NCI-H2107 treated with DMSO at 0.1 percent for 48 hours (cell line): Measurements from ENCODE around the gene CEP170B.

Source experiments
- DNase-seq: peaks from one replicate; lab custom pipeline; 2025; ENCODE audit not compliant: unreplicated experiment; lab: John Stamatoyannopoulos, UW

Gene CEP170B

GRCh38 chr14:104866451-104867370 lies 1.6 kb downstream of the CEP170B start:
- no peak for DNase-seq

- DNase-seq: no peak
Observed at GRCh38 chr14:104867371-104868059, 2.4 kb downstream of the CEP170B start.

GRCh38 chr14:104868060-104868740 lies 3.1 kb downstream of the CEP170B start:
- no peak for DNase-seq

DNA sequence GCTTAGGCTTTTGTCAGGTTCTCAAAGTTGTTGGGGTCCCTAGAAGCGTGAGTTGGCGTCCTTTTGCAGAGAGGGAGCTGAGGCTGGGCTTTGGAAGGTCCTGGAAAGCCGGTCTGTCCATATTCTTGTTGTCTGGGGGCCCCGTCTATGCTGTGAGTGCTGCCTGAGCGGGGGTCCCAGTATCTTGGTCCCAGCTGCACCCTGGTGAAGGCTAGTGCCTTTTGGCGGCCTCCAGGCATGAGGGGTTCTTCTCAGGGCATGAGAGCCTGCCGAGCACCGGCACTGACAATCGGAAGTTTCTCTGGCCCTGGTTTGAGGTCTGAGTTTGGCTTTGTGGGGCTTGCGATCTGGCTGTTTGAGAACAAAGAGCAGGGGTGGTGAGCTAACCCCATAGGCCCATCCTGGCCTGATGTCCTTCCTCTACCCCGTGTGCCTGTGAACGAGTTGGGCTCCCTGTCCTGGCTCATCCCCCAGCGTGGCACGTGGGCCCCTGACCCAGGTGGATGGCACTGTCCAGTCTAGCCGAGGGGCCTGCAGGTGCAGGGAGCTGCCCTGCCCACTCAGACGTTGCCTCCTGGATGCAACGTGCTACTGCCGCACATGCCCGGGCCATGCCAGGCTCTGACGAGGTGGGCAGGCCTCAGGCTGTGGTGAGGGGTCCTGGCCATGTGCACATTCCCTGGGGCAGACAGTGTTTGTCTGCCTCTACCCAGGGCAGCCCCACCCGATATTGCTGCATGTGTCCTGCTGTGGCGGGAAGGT lies 3.9 kb downstream of the CEP170B start:
- DNase-seq: no peak

DNA sequence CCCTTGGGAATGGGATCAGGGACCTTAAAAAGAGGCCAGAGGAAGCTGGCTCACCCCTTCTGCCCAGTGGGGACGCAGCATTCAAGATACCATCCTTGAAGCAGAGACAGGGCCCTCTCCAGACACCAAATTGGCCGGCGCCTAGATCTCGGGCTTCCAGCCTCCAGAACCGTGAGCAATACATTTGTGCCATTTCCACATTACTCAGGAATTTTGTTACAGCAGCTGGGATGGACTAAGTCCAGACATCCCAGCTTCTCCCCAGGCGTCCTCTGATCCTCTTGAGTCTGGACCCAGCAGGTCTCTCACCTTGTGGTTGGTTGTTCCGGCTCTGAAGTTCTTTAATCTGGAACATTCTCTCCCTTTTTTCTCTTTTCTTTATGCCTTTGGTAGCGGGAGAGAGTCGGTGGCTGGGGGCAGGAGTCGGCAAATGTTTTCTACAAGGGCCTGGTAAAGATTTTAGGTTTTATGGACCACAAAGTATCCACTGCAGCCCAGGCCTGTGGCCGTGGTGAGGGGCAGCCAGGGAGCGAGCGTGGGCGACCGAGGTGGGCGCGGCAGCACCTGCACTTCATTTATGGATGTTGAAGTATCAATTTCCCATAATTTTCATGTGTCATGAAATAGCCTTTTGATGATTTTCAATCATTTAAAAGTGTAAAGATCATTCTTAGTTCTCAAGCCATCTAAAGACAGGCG lies 4.8 kb downstream of the CEP170B start:
- DNase-seq: no peak

DNA sequence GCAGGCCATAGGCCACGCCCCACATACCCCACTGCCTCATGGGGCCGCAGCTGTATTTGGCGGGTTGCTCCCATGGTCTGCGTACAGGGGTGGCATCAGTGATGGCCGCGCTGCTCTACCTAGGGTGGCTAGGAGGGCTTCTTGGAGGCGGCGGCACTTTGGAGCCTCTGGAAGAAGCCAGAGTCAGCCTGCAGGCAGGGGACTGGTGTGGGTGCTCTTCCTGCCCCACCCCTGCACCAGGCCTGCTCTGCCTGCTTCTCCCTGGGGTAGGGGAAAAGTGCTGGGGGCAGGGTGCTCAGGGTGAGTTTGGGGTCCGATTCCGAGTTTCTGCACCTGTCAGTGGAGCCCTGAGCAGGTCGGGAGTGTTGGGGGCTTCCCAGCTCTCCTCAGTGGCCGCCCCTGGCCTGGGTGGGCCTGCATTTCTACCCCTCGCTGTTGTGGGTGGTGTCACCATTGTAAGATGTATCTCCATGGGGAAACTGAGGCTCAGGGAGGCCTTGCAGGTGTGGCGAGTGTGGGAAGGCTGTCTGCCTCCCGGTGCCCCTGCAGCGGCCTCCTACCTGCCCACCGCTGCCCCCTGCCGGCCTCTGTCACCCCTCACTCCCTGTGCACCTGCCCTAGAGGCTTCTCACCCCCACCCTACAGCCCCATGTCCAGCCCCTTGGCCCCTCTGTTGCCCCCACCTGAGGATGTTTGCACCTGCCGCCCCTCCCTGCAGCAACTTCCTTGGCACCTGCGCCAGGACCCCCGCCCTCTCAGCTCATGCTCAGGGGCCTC lies 5.5 kb downstream of the CEP170B start:
- no peak for DNase-seq

- no peak for DNase-seq
Observed at GRCh38 chr14:104871145-104871655, 6.1 kb downstream of the CEP170B start.

- no peak for DNase-seq
Observed at GRCh38 chr14:104871656-104872468, 6.8 kb downstream of the CEP170B start.

GRCh38 chr14:104872469-104873341 lies 7.6 kb downstream of the CEP170B start:
- DNase-seq: no peak

DNA sequence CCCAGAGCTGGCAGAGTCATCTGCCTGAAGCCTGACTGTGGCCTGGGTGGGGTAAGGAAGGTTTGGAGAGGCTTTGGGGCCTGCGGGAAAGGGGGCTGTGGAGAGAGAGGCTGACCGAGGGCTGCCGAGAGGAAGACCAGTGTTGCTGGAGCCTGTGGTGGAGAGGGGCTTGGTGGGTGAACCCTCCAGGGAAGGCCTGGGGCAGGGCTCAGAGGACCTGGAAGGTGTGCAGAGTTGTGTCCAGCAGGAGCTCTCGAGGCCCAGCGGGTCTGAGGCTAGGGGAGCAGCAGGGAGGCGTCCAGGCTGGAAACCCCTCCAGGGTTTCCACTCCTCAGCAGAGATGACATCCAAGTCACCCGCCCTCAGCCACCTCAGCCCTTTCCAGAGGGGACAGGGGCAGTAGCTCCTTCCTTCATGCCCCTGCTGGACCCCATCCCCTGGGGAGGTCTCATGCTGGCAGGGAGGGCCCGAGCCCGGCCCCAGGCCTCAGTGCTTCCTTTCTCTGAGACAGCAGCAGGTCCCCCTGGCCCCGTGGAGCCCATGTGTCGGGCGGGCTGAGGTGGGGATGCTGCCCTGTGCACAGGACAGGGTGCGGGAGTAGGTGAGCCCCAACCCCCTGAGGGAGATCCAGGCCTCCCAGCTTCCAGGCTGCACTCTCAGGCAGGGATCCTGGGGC lies 8.4 kb downstream of the CEP170B start:
- no peak for DNase-seq

- no peak for DNase-seq
Observed at GRCh38 chr14:104874110-104874531, 9.1 kb downstream of the CEP170B start.

- DNase-seq: no peak
Observed at GRCh38 chr14:104874571-104875411, 9.7 kb downstream of the CEP170B start.

DNA sequence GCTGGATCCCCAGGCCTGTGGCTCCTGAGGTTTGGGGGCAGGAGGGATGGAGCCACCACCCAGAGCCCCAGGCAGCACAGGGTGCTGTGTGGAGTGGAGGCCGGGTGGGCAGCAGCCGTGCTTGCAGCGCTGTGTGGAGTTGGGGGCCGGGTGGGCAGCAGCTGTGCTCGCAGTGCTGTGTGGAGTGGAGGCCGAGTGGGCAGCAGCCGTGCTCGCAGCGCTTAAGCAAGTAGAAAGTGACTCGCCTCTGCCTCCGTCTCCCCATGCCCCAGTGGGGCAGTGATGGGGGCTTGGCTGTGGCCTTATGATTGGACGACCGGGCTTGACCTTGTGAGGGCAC lies 10.3 kb downstream of the CEP170B start:
- DNase-seq: no peak

GRCh38 chr14:104875811-104876210 lies 10.7 kb downstream of the CEP170B start:
- no peak for DNase-seq

DNA sequence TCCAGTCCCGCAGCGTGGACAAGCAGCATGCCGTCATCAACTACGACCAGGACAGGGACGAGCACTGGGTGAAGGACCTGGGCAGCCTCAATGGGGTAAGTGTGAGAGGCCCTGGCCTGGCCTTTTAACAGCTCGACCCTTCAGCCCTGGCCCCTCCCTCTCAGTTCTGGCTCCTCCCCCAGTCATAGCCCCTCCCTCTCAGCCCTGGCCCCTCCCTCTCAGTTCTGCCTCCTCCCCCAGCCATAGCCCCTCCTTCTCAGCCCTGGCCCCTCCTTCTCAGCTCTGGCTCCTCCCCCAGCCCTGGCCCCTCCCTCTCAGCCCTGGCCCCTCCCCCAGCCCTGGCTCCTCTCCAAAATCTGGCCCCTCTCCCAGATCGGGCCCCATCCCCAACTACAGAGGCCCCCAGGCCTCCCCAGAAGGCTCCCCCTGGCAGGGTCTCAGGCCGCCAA lies 11.2 kb downstream of the CEP170B start:
- DNase-seq: no peak
